HG03521 (cell line): ENCODE measurements around the gene GPAM.
"Not testable (repeated sequence)": the region's sequence is repeated elsewhere in the genome, so short reads cannot be mapped to it uniquely, and the experiment has no call there.

ENCODE experiments used
- ATAC-seq: cut with Tn5 transposase; IDR thresholded peaks from one replicate; pipeline ENCODE4 v1.9.1; 2021; ENCODE audit warnings: mild to moderate bottlenecking, moderate library complexity; ENCODE audit not compliant: unreplicated experiment

Gene GPAM

GRCh38 chr10:112216151-112216550, 32.6 kb upstream of the GPAM start:
- ATAC-seq = no peak

- ATAC-seq = no peak
Measured at GRCh38 chr10:112215342-112215774, 31.8 kb upstream of the GPAM start.

GRCh38 chr10:112214298-112214926, 30.8 kb upstream of the GPAM start:
- ATAC-seq = no peak

GRCh38 chr10:112213836-112214235, 30.3 kb upstream of the GPAM start:
- no peak for ATAC-seq

GRCh38 chr10:112213098-112213823, 29.7 kb upstream of the GPAM start:
- peak; percentile 51 for ATAC-seq

GRCh38 chr10:112210666-112211065, 27.1 kb upstream of the GPAM start:
- ATAC-seq = no peak

- no peak for ATAC-seq
Measured at GRCh38 chr10:112209684-112210131, 26.1 kb upstream of the GPAM start.

- no peak for ATAC-seq
Measured at GRCh38 chr10:112208997-112209396, 25.4 kb upstream of the GPAM start.

- no peak for ATAC-seq
Measured at GRCh38 chr10:112208292-112208691, 24.7 kb upstream of the GPAM start.

- ATAC-seq = peak; percentile 54
Measured at GRCh38 chr10:112203328-112204076, 19.9 kb upstream of the GPAM start.

- ATAC-seq = peak; percentile 75
Measured at GRCh38 chr10:112202561-112203241, 19.1 kb upstream of the GPAM start.

- ATAC-seq = no peak
Measured at GRCh38 chr10:112202076-112202475, 18.5 kb upstream of the GPAM start.

GRCh38 chr10:112201334-112201733, 17.8 kb upstream of the GPAM start:
- no peak for ATAC-seq

GRCh38 chr10:112200259-112200658, 16.7 kb upstream of the GPAM start:
- not testable (repeated sequence) for ATAC-seq

GRCh38 chr10:112197662-112198061, 14.1 kb upstream of the GPAM start:
- not testable (repeated sequence) for ATAC-seq

GRCh38 chr10:112195224-112195623, 11.7 kb upstream of the GPAM start:
- ATAC-seq = no peak

GRCh38 chr10:112191791-112192190, 8.2 kb upstream of the GPAM start:
- ATAC-seq = no peak

- no peak for ATAC-seq
Measured at GRCh38 chr10:112191041-112191590, 7.6 kb upstream of the GPAM start.

GRCh38 chr10:112189465-112189864, 5.9 kb upstream of the GPAM start:
- ATAC-seq = no peak

- ATAC-seq = no peak
Measured at GRCh38 chr10:112187527-112187926, 4.0 kb upstream of the GPAM start.

GRCh38 chr10:112185959-112186358, 2.4 kb upstream of the GPAM start:
- no peak for ATAC-seq
